HFFc6 (cell line): Measurements from ENCODE around the gene USP47. TPM values are rescaled to one million over a fixed set of nuclear protein-coding genes. Genes with fewer than 3 reads are reported as not detected.

ENCODE experiments used
- DNase-seq: peaks from one replicate; pipeline ENCODE4 v3.0.0-alpha.2; 2018
- H3K27ac Mint-ChIP-seq: 2 replicates; pipeline ENCODE4 v1.8.0; 2020; ENCODE audit warnings: mild to moderate bottlenecking, mixed read lengths
- H3K27me3 Mint-ChIP-seq: 2 replicates; pipeline ENCODE4 v1.8.0; 2021; ENCODE audit warnings: mild to moderate bottlenecking, moderate library complexity, mixed read lengths; ENCODE audit not compliant: insufficient read depth
- H3K36me3 Mint-ChIP-seq: 2 replicates; pipeline ENCODE4 v1.8.0; 2021; ENCODE audit warnings: low read depth, mixed read lengths
- H3K4me1 Mint-ChIP-seq: 2 replicates; pipeline ENCODE4 v1.8.0; 2020; ENCODE audit warnings: low read depth, mixed read lengths
- H3K4me3 Mint-ChIP-seq: 2 replicates; pipeline ENCODE4 v1.8.0; 2020; ENCODE audit warnings: mild to moderate bottlenecking, moderate library complexity, mixed read lengths
- H3K9me3 Mint-ChIP-seq: 2 replicates; pipeline ENCODE4 v1.8.0; 2020; ENCODE audit warnings: mild to moderate bottlenecking, mixed read lengths
- CTCF ChIP-seq: fragments of 200-600 bp; sonication (generic); IDR thresholded peaks from 2 replicates; pipeline ENCODE4 v1.5.0; 2021; ENCODE audit warnings: antibody characterized with exemption, mild to moderate bottlenecking
- total RNA-seq, 6 experiments: library from RNA; stranded (reverse); fragmentation: NEBNext Ultra II Directional; extraction: Animal tissue kit (Norgen Biotek cat#: 25700); gene quantifications; 2 replicates in 1 of 6; 3 replicates in 5 of 6; pipeline ENCODE4 v1.2.3, GENCODE V29; 2021

USP47 gene
- total RNA-seq, 6 experiments from 2014 or later = 33.6 to 38.7 (median 35.1) TPM

DNA sequence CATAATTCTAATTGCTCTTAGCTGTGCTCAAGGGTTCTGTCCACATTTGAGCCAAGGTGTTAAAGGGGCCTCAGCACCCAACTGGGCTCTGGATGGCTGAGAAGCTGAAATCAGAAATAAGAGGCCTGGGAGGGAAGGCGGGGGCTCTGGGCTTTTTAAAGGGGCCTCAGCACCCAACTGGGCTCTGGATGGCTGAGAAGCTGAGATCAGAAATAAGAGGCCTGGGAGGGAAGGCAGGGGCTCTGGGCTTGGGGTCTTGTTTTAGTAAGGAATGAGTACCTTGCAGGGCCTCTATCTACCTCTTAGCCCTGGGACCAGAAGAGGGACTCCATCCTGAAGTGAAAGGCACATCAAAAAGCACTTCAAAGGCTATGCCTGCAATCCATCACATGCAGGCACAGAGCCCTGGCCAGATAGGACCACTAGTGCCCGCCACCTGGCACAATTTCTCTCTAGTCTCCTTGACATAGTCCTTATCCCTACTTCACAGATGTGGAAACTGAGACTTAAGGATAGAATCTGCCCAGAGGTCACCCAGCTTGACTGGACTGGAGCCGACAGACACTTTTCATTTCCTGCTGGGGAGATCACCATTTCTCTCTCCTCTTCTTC is 131.1 kb downstream of the USP47 start:
- Mint-ChIP-seq H3K9me3 (no peaks in the 10 kb centered on the region), H3K36me3 (peaks cover 56% of the 10 kb centered on the region), H3K4me3 (peak overlapping the region; percentile 60; the same call in 1 of the 2 replicates), H3K27ac (peak overlapping the region; percentile 89), H3K27me3 (peaks cover 13% of the 10 kb centered on the region), H3K4me1 (peaks cover 96% of the 10 kb centered on the region)
- no peak for TF ChIP-seq CTCF
- DNase-seq = no peak

- DNase-seq = peak; percentile 68
- H3K27ac Mint-ChIP-seq = peak overlapping the region; percentile 89
- TF ChIP-seq CTCF = no peak
- peak overlapping the region; percentile 60 for H3K4me3 Mint-ChIP-seq
- H3K27me3 Mint-ChIP-seq = peaks cover 16% of the 10 kb centered on the region
- peaks cover 96% of the 10 kb centered on the region for H3K4me1 Mint-ChIP-seq
- no peaks in the 10 kb centered on the region for H3K9me3 Mint-ChIP-seq
- H3K36me3 Mint-ChIP-seq = peaks cover 59% of the 10 kb centered on the region
Measured at GRCh38 chr11:11973361-11973800, 131.6 kb downstream of the USP47 start.

DNA sequence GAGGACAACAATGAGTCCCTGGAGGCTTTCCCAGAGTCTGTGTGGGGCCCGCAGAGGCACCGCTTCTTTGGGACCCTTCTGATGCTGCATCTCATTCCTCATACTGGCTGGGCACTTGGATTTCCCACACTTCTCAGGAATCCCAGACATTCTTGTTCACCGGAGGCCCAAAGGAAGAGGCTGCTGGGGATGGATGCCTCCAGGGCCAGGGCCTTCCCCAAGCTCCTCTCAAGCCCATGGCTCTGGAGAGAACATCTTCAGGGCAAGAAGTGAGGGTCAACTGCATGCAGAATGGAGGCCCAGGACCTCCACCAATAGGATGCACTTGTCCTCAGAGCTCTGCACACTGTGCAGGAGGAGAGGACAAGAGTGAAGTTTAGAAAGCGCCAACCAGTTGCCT is 132.1 kb downstream of the USP47 start:
- no peak for TF ChIP-seq CTCF
- Mint-ChIP-seq H3K27me3 (peaks cover 14% of the 10 kb centered on the region), H3K36me3 (peaks cover 60% of the 10 kb centered on the region), H3K27ac (peak overlapping the region; percentile 89), H3K4me1 (peaks cover 96% of the 10 kb centered on the region), H3K9me3 (no peaks in the 10 kb centered on the region), H3K4me3 (peak overlapping the region; percentile 60)
- no peak for DNase-seq

- H3K27me3 Mint-ChIP-seq = peaks cover 9% of the 10 kb centered on the region
- peak overlapping the region; percentile 98 for H3K27ac Mint-ChIP-seq
- H3K36me3 Mint-ChIP-seq = peaks cover 52% of the 10 kb centered on the region
- peak overlapping the region; percentile 82 for H3K4me3 Mint-ChIP-seq
- no peaks in the 10 kb centered on the region for H3K9me3 Mint-ChIP-seq
- no peak for TF ChIP-seq CTCF
- no peak for DNase-seq
- peaks cover 96% of the 10 kb centered on the region for H3K4me1 Mint-ChIP-seq
Measured at GRCh38 chr11:11975201-11976092, 133.7 kb downstream of the USP47 start.

DNA sequence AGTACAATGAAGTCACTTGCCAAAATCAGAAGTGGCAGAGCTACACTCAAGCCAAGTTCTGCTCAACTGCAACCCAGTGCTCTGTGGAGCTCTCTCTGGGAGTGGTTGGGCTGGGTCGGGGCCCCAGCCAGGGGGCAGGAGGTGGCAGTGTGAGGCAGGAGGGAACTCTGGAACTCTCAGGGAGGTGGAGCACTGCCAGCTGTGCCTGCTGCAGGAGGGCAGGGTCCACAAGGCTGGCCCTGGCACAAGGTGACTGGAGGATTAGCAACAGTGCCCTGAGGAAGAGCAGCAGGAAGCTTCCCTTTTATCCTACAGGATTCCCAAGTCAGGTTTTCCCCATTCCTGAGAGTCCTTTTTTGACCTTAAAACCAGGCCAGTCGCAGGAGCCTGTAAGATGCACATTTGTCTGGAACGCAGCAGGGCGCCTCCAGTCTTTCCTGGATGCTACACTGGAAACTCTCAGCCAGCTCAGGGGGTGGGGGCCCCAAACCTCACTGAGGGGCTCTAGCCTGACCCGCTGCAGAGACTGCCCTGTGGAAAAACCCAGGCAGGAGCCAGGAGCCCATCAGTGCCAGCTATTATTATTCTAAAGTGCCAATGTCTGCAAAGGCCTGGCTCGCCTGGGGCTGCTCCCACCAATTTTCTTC is 134.8 kb downstream of the USP47 start:
- no peak; the same call in 1 of the 2 replicates for TF ChIP-seq CTCF
- Mint-ChIP-seq H3K9me3 (no peaks in the 10 kb centered on the region), H3K4me3 (peak overlapping the region; percentile 82), H3K4me1 (peaks cover 100% of the 10 kb centered on the region), H3K27me3 (peaks cover 10% of the 10 kb centered on the region), H3K36me3 (peaks cover 56% of the 10 kb centered on the region), H3K27ac (peak overlapping the region; percentile 98)
- no peak for DNase-seq
